GM12878 (cell line): ENCODE data around the gene LRCH4. TPM values are rescaled to one million over a fixed set of nuclear protein-coding genes. Genes with fewer than 3 reads are reported as not detected.

Experiments used
- ATAC-seq: fragments of 200-7000 bp; cut with Tn5 transposase; 3 replicates; pipeline ENCODE4 v1.9.1; 2020; ENCODE audit warnings: mild to moderate bottlenecking, moderate library complexity
- BruUV-seq: library from RNA; stranded (reverse); fragments of 400-500 nt; replicated peaks from 2 replicates; lab custom pipeline; 2021; lab: Mats Ljungman, UMichigan
- CTCF ChIA-PET: fragments of 300-600 bp; sonication (Branson Sonifier 250); formaldehyde crosslinking; extraction: SDS; loops from one replicate; lab custom pipeline; 2021; ENCODE audit warnings: inconsistent platforms; lab: Yijun Ruan, JAX
- POLR2A ChIA-PET: fragments of 350-600 bp; formaldehyde crosslinking; extraction: SDS; loops from one replicate; lab custom pipeline; 2021; ENCODE audit warnings: inconsistent platforms; lab: Charles Lee
- RAD21 ChIA-PET: fragments of 300-600 bp; sonication (Branson Sonifier 250); formaldehyde crosslinking; loops from one replicate; lab custom pipeline; 2023; ENCODE audit warnings: antibody characterized with exemption; ENCODE audit not compliant: unreplicated experiment; lab: Charles Lee
- SMC1A ChIA-PET: fragments of 300-600 bp; sonication (Branson Sonifier 250); formaldehyde crosslinking; loops from one replicate; lab custom pipeline; 2023; ENCODE audit not compliant: unreplicated experiment, uncharacterized antibody; lab: Charles Lee
- DNase-seq: peaks from one replicate; pipeline ENCODE4 v3.0.0-alpha.2; 2011; ENCODE audit warnings: low read depth, low spot score
- FAIRE-seq: peaks from 3 replicates; lab custom pipeline; 2011; peaks lifted over from hg19 to GRCh38; lab: Jason Lieb, UNC
- H2AFZ ChIP-seq: 2 replicates; pipeline ENCODE4 v1.6.0; 2011; ENCODE audit warnings: low read depth, low read length, control low read depth; ENCODE audit not compliant: control insufficient read depth
- H3K27ac ChIP-seq: 2 replicates; pipeline ENCODE4 v1.5.1; 2011; ENCODE audit warnings: control low read depth; ENCODE audit not compliant: control insufficient read depth, insufficient read depth
- H3K27me3 ChIP-seq, 2 experiments: replicated peaks in 1 of 2; 2 replicates each; pipeline versions ENCODE4 v1.6.0 to v1.6.1; 2011; ENCODE audit warnings: low read length in 1 of 2; ENCODE audit not compliant: control insufficient read depth in 2 of 2, insufficient read depth in 2 of 2
- H3K36me3 ChIP-seq, 2 experiments: 2 replicates each; pipeline ENCODE4 v1.5.1; 2011; ENCODE audit warnings: low read length in 1 of 2; ENCODE audit not compliant: control insufficient read depth in 2 of 2, insufficient read depth in 2 of 2
- H3K4me1 ChIP-seq: 2 replicates; pipeline ENCODE4 v1.6.1; 2011; ENCODE audit warnings: mild to moderate bottlenecking, low read length, moderate library complexity, mixed read lengths; ENCODE audit not compliant: control insufficient read depth, insufficient read depth
- H3K4me2 ChIP-seq: 2 replicates; pipeline ENCODE4 v1.6.0; 2011; ENCODE audit warnings: control low read depth; ENCODE audit not compliant: control insufficient read depth, insufficient read depth
- H3K4me3 ChIP-seq: fragments of 200-600 bp; sonication (generic); 2 replicates; pipeline ENCODE4 v1.5.1; 2016
- H3K79me2 ChIP-seq: 2 replicates; pipeline ENCODE4 v1.6.0; 2011; ENCODE audit warnings: low read length; ENCODE audit not compliant: control insufficient read depth, insufficient read depth
- H3K9ac ChIP-seq: 2 replicates; pipeline ENCODE4 v1.8.0; 2011; ENCODE audit warnings: low read length, control low read depth, mixed read lengths; ENCODE audit not compliant: control insufficient read depth, insufficient read depth
- H3K9me3 ChIP-seq: replicated peaks from 3 replicates; pipeline ENCODE4 v1.5.1; 2011; ENCODE audit warnings: mild to moderate bottlenecking, low read length; ENCODE audit not compliant: control insufficient read depth, insufficient read depth
- H4K20me1 ChIP-seq: 2 replicates; pipeline ENCODE4 v1.6.0; 2011; ENCODE audit not compliant: control insufficient read depth, insufficient read depth
- CREB1 ChIP-seq: IDR thresholded peaks from 2 replicates; pipeline ENCODE4 v1.6.1; 2012; ENCODE audit warnings: low read depth, mild to moderate bottlenecking, inconsistent platforms
- E4F1 ChIP-seq: fragments of 450-650 bp; IDR thresholded peaks from 2 replicates; pipeline ENCODE4 v1.6.1; 2018; ENCODE audit warnings: borderline replicate concordance, mild to moderate bottlenecking; ENCODE audit not compliant: partially characterized antibody
- FOXM1 ChIP-seq: IDR thresholded peaks from 2 replicates; pipeline ENCODE4 v1.6.1; 2012; ENCODE audit warnings: low read depth, mild to moderate bottlenecking, inconsistent platforms, low read length, moderate library complexity
- HCFC1 ChIP-seq: fragments of 150-350 bp; IDR thresholded peaks from 2 replicates; pipeline ENCODE4 v1.6.1; 2014; ENCODE audit warnings: low read length
- KDM1A ChIP-seq: fragments of 200-600 bp; sonication (generic); IDR thresholded peaks from 2 replicates; pipeline ENCODE4 v1.6.1; 2016; ENCODE audit warnings: borderline replicate concordance
- PKNOX1 ChIP-seq: fragments of 450-650 bp; IDR thresholded peaks from 2 replicates; pipeline ENCODE4 v1.6.1; 2016; ENCODE audit warnings: mild to moderate bottlenecking
- ZBED1 ChIP-seq: IDR thresholded peaks from 2 replicates; pipeline ENCODE4 v1.6.1; 2016; ENCODE audit warnings: borderline replicate concordance
- ZBTB11 ChIP-seq: fragments of 450-650 bp; formaldehyde crosslinking; IDR thresholded peaks from 2 replicates; pipeline ENCODE4 v1.5.0; 2022; ENCODE audit warnings: mild to moderate bottlenecking, missing genetic modification characterization
- WGBS: methylation state at CpG from one replicate; pipeline ENCODE4 v1.1.6; 2016; ENCODE audit warnings: low lambda C conversion rate; ENCODE audit not compliant: insufficient replicate concordance, insufficient coverage; ENCODE audit errors: missing lambda C conversion rate; 5-methylcytosine and 5-hydroxymethylcytosine counted together
- in situ Hi-C: fragments of 300-500 bp; cut with MboI; formaldehyde crosslinking; loops from 9 replicates; pipeline ENCODE4 v1.14.3; 2018; ENCODE audit warnings: mixed read lengths
- intact Hi-C: fragments of 100-400 bp; cut with micrococcal nuclease; formaldehyde crosslinking; loops from one replicate; pipeline ENCODE4 v1.14.2; 2022; ENCODE audit not compliant: unreplicated experiment
- polyA plus RNA-seq, 11 experiments: library from polyadenylated mRNA; depleted of rRNA in 4 of 11; unstranded in 6 of 11; stranded (reverse) in 5 of 11; fragments of >200 nt; fragmentation: Nextera tagmentation in 4 of 11; fragmentation: Illumina TruSeq in 1 of 11; extraction: Ambion mirVana in 4 of 11; extraction: Trizol in 1 of 11; gene quantifications; 1 replicate in 1 of 11; 2 replicates in 10 of 11; pipeline versions ENCODE4 v1.2.1 to v1.2.3, GENCODE V29; 2011 to 2016; ENCODE audit warnings: inconsistent platforms in 2 of 11, missing spikeins in 2 of 11, low read depth in 1 of 11
- total RNA-seq, 4 experiments: library from RNA; depleted of rRNA in 3 of 4; stranded (reverse); fragments of >200 nt in 3 of 4; fragmentation: Illumina TruSeq in 1 of 4; extraction: Trizol in 1 of 4; gene quantifications; 2 replicates each; pipeline versions ENCODE4 v1.2.1 to v1.2.3, GENCODE V29; 2013 to 2021

Gene LRCH4
- total and polyA plus RNA-seq, 10 of the 15 experiments (the other 5 are each of a cell fraction or from before 2014, with no cell fraction given), result 0.58 to 96.7 (median 28.4) TPM

- no peak for ATAC-seq
- no peaks in the 10 kb centered on the region for H3K79me2 ChIP-seq
- no peak for DNase-seq
- H3K9ac ChIP-seq, result no peak overlapping the region
- no peak overlapping the region for H3K4me2 ChIP-seq
- H3K4me3 ChIP-seq, result no peak overlapping the region
- in situ Hi-C loops, result no loop called here
- POLR2A ChIA-PET, result interaction anchor here (0.6 to 1.2 kb wide), 4 partner anchors 10 to 35 kb away, joined by 3 to 10 read pairs (median 6); no protein-coding TSS in a partner anchor
- TF ChIP-seq ZBED1 (no peak), PKNOX1 (peak; percentile 13; the same call in 1 of the 2 replicates), CREB1 (no peak), HCFC1 (no peak), E4F1 (no peak), FOXM1 (no peak), ZBTB11 (CRISPR knock-in tag) (no peak), KDM1A (no peak)
- WGBS, result 91% methylated on average over 13 of the region's 14 CpGs
- peaks cover 10% of the 10 kb centered on the region for H3K4me1 ChIP-seq
- FAIRE-seq, result no peak
- no TSS peak for BruUV-seq
- no peak overlapping the region for H2AFZ ChIP-seq
- CTCF ChIA-PET, result interaction anchor here (0.7 to 2.6 kb wide), 5 partner anchors 10 to 74 kb away, joined by 3 to 10 read pairs (median 3); no protein-coding TSS in a partner anchor
- no peaks in the 10 kb centered on the region for H3K36me3 ChIP-seq
- intact Hi-C loops, result no loop called here
- peaks cover 3% of the 10 kb centered on the region; the same call in 2 of the 3 replicates for H3K9me3 ChIP-seq
- H3K27ac ChIP-seq, result no peak overlapping the region
- SMC1A ChIA-PET, result interaction anchor here (0.9 to 1.9 kb wide), 7 partner anchors 10 to 38 kb away, joined by 3 to 7 read pairs (median 4); no protein-coding TSS in a partner anchor
- H3K27me3 ChIP-seq, result no peaks in the 10 kb centered on the region
- no peaks in the 10 kb centered on the region for H4K20me1 ChIP-seq
- RAD21 ChIA-PET, result no interaction called here
Observed at GRCh38 chr7:100532165-100533022, 53.5 kb downstream of the LRCH4 start.
